Measurements from ENCODE around the gene IL3RA. TPM values are rescaled to one million over a fixed set of nuclear protein-coding genes. Genes with fewer than 3 reads are reported as not detected.
"Not testable (repeated sequence)": the region's sequence is repeated elsewhere in the genome, so short reads cannot be mapped to it uniquely, and the experiment has no call there.

The IL3RA gene
- total and polyA plus RNA-seq, 7 experiments from 2014 or later = 0.12 to 23.7 (median 7.9) TPM; not detected in 2

- intact Hi-C loops (cut with micrococcal nuclease) = no loop called here
- no peaks in the 10 kb centered on the region for H3K4me1 ChIP-seq (ENCODE audit: control insufficient read depth in 2 of 2, insufficient read depth in 2 of 2, low read length in 2 of 2)
- H3K9me3 ChIP-seq (ENCODE audit: control insufficient read depth in 2 of 3, low read length in 3 of 3) = no peaks in the 10 kb centered on the region
- no peak overlapping the region for H3K27ac ChIP-seq (ENCODE audit: low read depth, low read length)
- H3K4me3 Mint-ChIP-seq = no peak overlapping the region
- H3K4me3 ChIP-seq (ENCODE audit: low read length) = no peak overlapping the region
- no peaks in the 10 kb centered on the region for H3K36me3 Mint-ChIP-seq
- POLR2A ChIA-PET = no interaction called here
- CTCF ChIA-PET = no interaction called here
- no peaks in the 10 kb centered on the region for H3K9me3 Mint-ChIP-seq
- H3K27ac Mint-ChIP-seq = no peak overlapping the region
- no peaks in the 10 kb centered on the region for H3K36me3 ChIP-seq (ENCODE audit: control insufficient read depth in 2 of 3, insufficient read depth in 3 of 3, low read length in 3 of 3)
- peaks cover 0 to 15% (median 4%) of the 10 kb centered on the region in 7 donors for H3K4me1 Mint-ChIP-seq
- H3K27me3 ChIP-seq (ENCODE audit: control insufficient read depth in 2 of 2, insufficient read depth in 2 of 2, low read length in 2 of 2) = no peaks in the 10 kb centered on the region
- H3K27me3 Mint-ChIP-seq = peaks cover 0 to 11% (median 4%) of the 10 kb centered on the region in 5 donors
- no peak for DNase-seq
- ATAC-seq = peak; percentile 83
Measured at GRCh38 chrX:1325515-1326116, 11.0 kb upstream of the IL3RA start.

GRCh38 chrX:1327651-1328304, 8.8 kb upstream of the IL3RA start:
- Histone ChIP-seq H3K4me1 (ENCODE audit: control insufficient read depth in 2 of 2, insufficient read depth in 2 of 2, low read length in 2 of 2) (no peaks in the 10 kb centered on the region), H3K27ac (ENCODE audit: low read depth, low read length) (no peak overlapping the region), H3K36me3 (ENCODE audit: control insufficient read depth in 2 of 3, insufficient read depth in 3 of 3, low read length in 3 of 3) (no peaks in the 10 kb centered on the region), H3K9me3 (ENCODE audit: control insufficient read depth in 2 of 3, low read length in 3 of 3) (no peaks in the 10 kb centered on the region), H3K4me3 (ENCODE audit: low read length) (no peak overlapping the region), H3K27me3 (ENCODE audit: control insufficient read depth in 2 of 2, insufficient read depth in 2 of 2, low read length in 2 of 2) (no peaks in the 10 kb centered on the region)
- ATAC-seq (no peak), DNase-seq (no peak)
- POLR2A ChIA-PET = no interaction called here
- intact Hi-C loops (cut with micrococcal nuclease) = no loop called here
- Mint-ChIP-seq H3K4me1 (peaks cover 0 to 14% (median 4%) of the 10 kb centered on the region in 7 donors), H3K4me3 (no peak overlapping the region), H3K36me3 (peaks cover 0 to 4% (median 0%) of the 10 kb centered on the region in 5 donors), H3K9me3 (no peaks in the 10 kb centered on the region), H3K27ac (no peak overlapping the region), H3K27me3 (peaks cover 0 to 8% (median 4%) of the 10 kb centered on the region in 5 donors)
- CTCF ChIA-PET = no interaction called here

GRCh38 chrX:1330605-1331004, 6.0 kb upstream of the IL3RA start:
- no peak overlapping the region for H3K4me3 Mint-ChIP-seq
- peaks cover 0 to 19% (median 0%) of the 10 kb centered on the region in 7 donors for H3K4me1 Mint-ChIP-seq
- ATAC-seq (no peak), DNase-seq (no peak)
- peaks cover 0 to 6% (median 2%) of the 10 kb centered on the region in 5 donors for H3K27me3 Mint-ChIP-seq
- peak overlapping the region in 2 of 9 donors; percentile 46 to 60 for H3K27ac Mint-ChIP-seq
- intact Hi-C loops (cut with micrococcal nuclease) = no loop called here
- peaks cover 0 to 2% (median 0%) of the 10 kb centered on the region in 11 donors for H3K9me3 Mint-ChIP-seq
- H3K4me3 ChIP-seq (ENCODE audit: low read length) = no peak overlapping the region
- H3K9me3 ChIP-seq (ENCODE audit: control insufficient read depth in 2 of 3, low read length in 3 of 3) = no peaks in the 10 kb centered on the region
- ChIA-PET POLR2A (no interaction called here), CTCF (no interaction called here)
- H3K27me3 ChIP-seq (ENCODE audit: control insufficient read depth in 2 of 2, insufficient read depth in 2 of 2, low read length in 2 of 2) = no peaks in the 10 kb centered on the region
- no peaks in the 10 kb centered on the region for H3K4me1 ChIP-seq (ENCODE audit: control insufficient read depth in 2 of 2, insufficient read depth in 2 of 2, low read length in 2 of 2)
- H3K36me3 Mint-ChIP-seq = peaks cover 0 to 9% (median 0%) of the 10 kb centered on the region in 5 donors
- H3K27ac ChIP-seq (ENCODE audit: low read depth, low read length) = no peak overlapping the region
- no peaks in the 10 kb centered on the region for H3K36me3 ChIP-seq (ENCODE audit: control insufficient read depth in 2 of 3, insufficient read depth in 3 of 3, low read length in 3 of 3)

GRCh38 chrX:1332433-1332832, 4.2 kb upstream of the IL3RA start:
- H3K4me1 ChIP-seq (ENCODE audit: control insufficient read depth in 2 of 2, insufficient read depth in 2 of 2, low read length in 2 of 2); DNase-seq; CTCF ChIA-PET; H3K9me3 ChIP-seq (ENCODE audit: control insufficient read depth in 2 of 3, low read length in 3 of 3); H3K9me3 Mint-ChIP-seq; H3K4me3 Mint-ChIP-seq; H3K27me3 ChIP-seq (ENCODE audit: control insufficient read depth in 2 of 2, insufficient read depth in 2 of 2, low read length in 2 of 2); H3K4me3 ChIP-seq (ENCODE audit: low read length); POLR2A ChIA-PET; H3K27ac ChIP-seq (ENCODE audit: low read depth, low read length); ATAC-seq; H3K27me3 Mint-ChIP-seq; intact Hi-C loops (cut with micrococcal nuclease); H3K36me3 ChIP-seq (ENCODE audit: control insufficient read depth in 2 of 3, insufficient read depth in 3 of 3, low read length in 3 of 3): not testable (repeated sequence)
- Mint-ChIP-seq H3K27ac (peak overlapping the region in 3 of 9 donors; percentile 6 to 63 (median 59)), H3K36me3 (peaks cover 0 to 17% (median 0%) of the 10 kb centered on the region in 5 donors), H3K4me1 (peaks cover 8 to 32% (median 9%) of the 10 kb centered on the region in 7 donors)

GRCh38 chrX:1334854-1335253, 1.7 kb upstream of the IL3RA start:
- Mint-ChIP-seq H3K36me3 (peaks cover 0 to 38% (median 0%) of the 10 kb centered on the region in 5 donors), H3K27me3 (peaks cover 0 to 6% (median 3%) of the 10 kb centered on the region in 5 donors), H3K4me3 (peak overlapping the region in 1 of 10 donors; percentile 28), H3K27ac (peak overlapping the region in 2 of 9 donors; percentile 42 to 43), H3K9me3 (peaks cover 0 to 10% (median 5%) of the 10 kb centered on the region in 11 donors), H3K4me1 (peaks cover 8 to 32% (median 9%) of the 10 kb centered on the region in 7 donors)
- Histone ChIP-seq H3K4me1 (ENCODE audit: control insufficient read depth in 2 of 2, insufficient read depth in 2 of 2, low read length in 2 of 2) (no peaks in the 10 kb centered on the region), H3K27me3 (ENCODE audit: control insufficient read depth in 2 of 2, insufficient read depth in 2 of 2, low read length in 2 of 2) (no peaks in the 10 kb centered on the region), H3K36me3 (ENCODE audit: control insufficient read depth in 2 of 3, insufficient read depth in 3 of 3, low read length in 3 of 3) (no peaks in the 10 kb centered on the region), H3K27ac (ENCODE audit: low read depth, low read length) (no peak overlapping the region), H3K9me3 (ENCODE audit: control insufficient read depth in 2 of 3, low read length in 3 of 3) (peaks cover 0 to 8% (median 0%) of the 10 kb centered on the region in 3 experiments), H3K4me3 (ENCODE audit: low read length) (no peak overlapping the region)
- ATAC-seq (no peak), DNase-seq (no peak)
- ChIA-PET CTCF (no interaction called here), POLR2A (no interaction called here)
- intact Hi-C loops (cut with micrococcal nuclease) = loop anchor here in 1 of 2 donors (5.0 kb wide), 3 partner anchors 57 to 1272 kb away; partner anchors contain the start of gene SLC25A6

GRCh38 chrX:1336948-1337779, 579 bp downstream of the IL3RA start:
- ChIA-PET CTCF (no interaction called here), POLR2A (no interaction called here)
- Mint-ChIP-seq H3K4me1 (peaks cover 8 to 32% (median 9%) of the 10 kb centered on the region in 7 donors), H3K4me3 (peak overlapping the region; percentile 77 to 97 (median 84)), H3K36me3 (peaks cover 0 to 57% (median 6%) of the 10 kb centered on the region in 5 donors), H3K9me3 (peaks cover 0 to 10% (median 5%) of the 10 kb centered on the region in 11 donors), H3K27me3 (peaks cover 0 to 4% (median 3%) of the 10 kb centered on the region in 5 donors), H3K27ac (peak overlapping the region in 8 of 9 donors; percentile 0 to 89 (median 42))
- Histone ChIP-seq H3K36me3 (ENCODE audit: control insufficient read depth in 2 of 3, insufficient read depth in 3 of 3, low read length in 3 of 3) (no peaks in the 10 kb centered on the region), H3K27me3 (ENCODE audit: control insufficient read depth in 2 of 2, insufficient read depth in 2 of 2, low read length in 2 of 2) (no peaks in the 10 kb centered on the region), H3K9me3 (ENCODE audit: control insufficient read depth in 2 of 3, low read length in 3 of 3) (peaks cover 0 to 8% (median 0%) of the 10 kb centered on the region in 3 experiments), H3K4me3 (ENCODE audit: low read length) (peak overlapping the region; percentile 38), H3K27ac (ENCODE audit: low read depth, low read length) (no peak overlapping the region), H3K4me1 (ENCODE audit: control insufficient read depth in 2 of 2, insufficient read depth in 2 of 2, low read length in 2 of 2) (no peaks in the 10 kb centered on the region)
- intact Hi-C loops (cut with micrococcal nuclease) = loop anchor here in 1 of 2 donors (2.0 to 5.0 kb wide), 4 partner anchors 14 to 1270 kb away; partner anchors contain the start of gene SLC25A6
- peak in 1 of 9 donors; percentile 17 for DNase-seq
- ATAC-seq = no peak
